ENCODE data around the gene FLCN. TPM values are rescaled to one million over a fixed set of nuclear protein-coding genes. Genes with fewer than 3 reads are reported as not detected.

The FLCN gene
- total RNA-seq, 4 donors from 2014 or later: 28.4 to 143 (median 49.2) TPM

DNA sequence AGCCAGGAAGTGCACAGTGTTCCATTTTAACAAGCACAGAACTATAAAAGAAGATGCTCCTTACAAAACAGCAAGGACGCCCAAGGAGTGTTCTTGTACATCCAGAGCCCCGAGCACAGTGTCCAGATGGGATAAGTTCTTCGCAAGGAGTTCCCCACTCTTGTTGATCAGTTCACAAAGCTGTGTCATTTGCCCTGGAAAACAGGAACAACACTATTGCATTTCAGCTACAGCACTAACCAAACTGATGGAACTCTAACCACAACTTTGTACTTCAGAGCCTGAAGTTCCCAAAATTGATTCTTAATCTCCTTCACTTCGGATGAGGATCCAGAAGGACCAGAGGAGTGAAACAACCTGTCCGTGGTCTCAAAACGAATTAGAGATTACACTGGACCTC lies 39.0 kb upstream of the FLCN start:
- H3K4me1 ChIP-seq: peaks cover 37% of the 10 kb centered on the region
- peaks cover 38% of the 10 kb centered on the region for H3K36me3 ChIP-seq
- no peak for TF ChIP-seq EP300 (IDR thresholded peaks at IDR 0.05)
- TF ChIP-seq POLR2AphosphoS5 (IDR thresholded peaks at IDR 0.05): no peak
- no peak for TF ChIP-seq POLR2A (IDR thresholded peaks at IDR 0.05)
- TF ChIP-seq, protein P1, sequence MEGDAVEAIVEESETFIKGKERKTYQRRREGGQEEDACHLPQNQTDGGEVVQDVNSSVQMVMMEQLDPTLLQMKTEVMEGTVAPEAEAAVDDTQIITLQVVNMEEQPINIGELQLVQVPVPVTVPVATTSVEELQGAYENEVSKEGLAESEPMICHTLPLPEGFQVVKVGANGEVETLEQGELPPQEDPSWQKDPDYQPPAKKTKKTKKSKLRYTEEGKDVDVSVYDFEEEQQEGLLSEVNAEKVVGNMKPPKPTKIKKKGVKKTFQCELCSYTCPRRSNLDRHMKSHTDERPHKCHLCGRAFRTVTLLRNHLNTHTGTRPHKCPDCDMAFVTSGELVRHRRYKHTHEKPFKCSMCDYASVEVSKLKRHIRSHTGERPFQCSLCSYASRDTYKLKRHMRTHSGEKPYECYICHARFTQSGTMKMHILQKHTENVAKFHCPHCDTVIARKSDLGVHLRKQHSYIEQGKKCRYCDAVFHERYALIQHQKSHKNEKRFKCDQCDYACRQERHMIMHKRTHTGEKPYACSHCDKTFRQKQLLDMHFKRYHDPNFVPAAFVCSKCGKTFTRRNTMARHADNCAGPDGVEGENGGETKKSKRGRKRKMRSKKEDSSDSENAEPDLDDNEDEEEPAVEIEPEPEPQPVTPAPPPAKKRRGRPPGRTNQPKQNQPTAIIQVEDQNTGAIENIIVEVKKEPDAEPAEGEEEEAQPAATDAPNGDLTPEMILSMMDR (IDR thresholded peaks at IDR 0.05): no peak
- no peak overlapping the region for H3K27ac ChIP-seq
- no peak for DNase-seq (ENCODE audit: low spot score in 2 of 2)
- no peaks in the 10 kb centered on the region for H3K27me3 ChIP-seq
- WGBS: 82% methylated on average over 6 of the region's 6 CpGs
- no peaks in the 10 kb centered on the region for H3K9me3 ChIP-seq
- H3K4me3 ChIP-seq: no peak overlapping the region

DNA sequence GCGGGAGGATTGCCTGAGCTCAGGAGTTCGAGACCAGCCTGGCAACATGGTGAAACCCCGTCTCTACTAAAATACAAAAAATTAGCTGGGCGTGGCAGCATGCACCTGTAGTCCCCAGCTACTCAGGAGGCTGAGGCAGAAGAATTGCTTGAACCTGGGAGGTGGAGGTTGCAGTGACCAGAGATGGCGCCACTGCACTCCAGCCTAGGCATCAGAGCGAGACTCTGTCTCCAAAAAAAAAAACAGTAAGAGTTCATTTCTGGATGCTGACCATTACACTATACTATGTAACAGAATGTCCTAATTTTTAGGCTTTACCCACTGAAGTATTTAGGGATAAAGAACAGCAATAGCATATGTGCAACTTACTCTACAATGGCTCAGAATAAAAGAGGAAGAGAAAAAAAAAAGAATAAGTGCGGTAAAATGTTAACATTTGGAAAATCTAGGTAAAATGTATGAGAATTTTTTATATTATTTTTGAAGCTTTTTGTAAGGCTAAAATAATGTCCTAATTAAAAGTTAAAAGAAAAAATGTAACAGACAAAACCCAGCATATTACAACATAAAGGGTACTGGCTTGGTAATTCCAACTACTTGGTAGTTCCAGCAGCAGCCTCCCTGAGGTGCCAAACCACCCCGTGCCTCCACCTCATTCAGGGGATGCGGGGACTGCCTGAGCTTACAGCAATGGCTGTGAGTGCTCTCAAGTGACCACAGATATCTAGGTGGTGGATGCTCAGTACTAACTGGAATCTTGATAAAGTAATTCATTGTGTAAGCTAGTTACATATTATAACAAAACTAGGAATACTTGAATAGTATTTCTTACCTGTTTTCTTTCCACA lies 33.2 kb upstream of the FLCN start:
- Histone ChIP-seq H3K4me3 (no peak overlapping the region), H3K27ac (no peak overlapping the region), H3K36me3 (peaks cover 91% of the 10 kb centered on the region), H3K9me3 (no peaks in the 10 kb centered on the region), H3K27me3 (no peaks in the 10 kb centered on the region), H3K4me1 (no peaks in the 10 kb centered on the region)
- 90% methylated on average over 9 of the region's 9 CpGs for WGBS
- TF ChIP-seq, protein P1 (IDR thresholded peaks at IDR 0.05): peak in 1 of 2 donors; percentile 9
- TF ChIP-seq POLR2AphosphoS5 (IDR thresholded peaks at IDR 0.05): no peak
- no peak for TF ChIP-seq EP300 (IDR thresholded peaks at IDR 0.05)
- no peak for TF ChIP-seq POLR2A (IDR thresholded peaks at IDR 0.05)
- DNase-seq (ENCODE audit: low spot score in 2 of 2): no peak

DNA sequence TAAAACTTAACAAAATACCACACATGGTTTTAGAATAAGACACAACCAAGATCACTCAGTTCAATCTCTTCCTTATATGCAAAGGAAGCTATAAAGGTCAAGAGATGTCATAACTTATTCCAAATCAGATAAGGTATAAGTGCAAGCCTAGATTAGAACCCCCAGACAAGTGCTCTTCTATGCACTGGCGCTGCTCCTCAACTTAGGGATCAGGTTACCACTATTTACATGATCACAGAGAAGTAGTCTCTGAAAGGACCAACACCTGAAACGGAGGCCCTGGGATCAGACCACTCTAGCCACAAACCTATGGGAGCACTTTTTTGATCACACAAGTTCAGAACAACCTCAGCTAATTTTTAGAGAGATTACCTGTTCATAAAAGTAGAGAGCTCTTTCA lies 27.5 kb upstream of the FLCN start:
- no peak for DNase-seq (ENCODE audit: low spot score in 2 of 2)
- Histone ChIP-seq H3K27me3 (no peaks in the 10 kb centered on the region), H3K4me1 (no peaks in the 10 kb centered on the region), H3K9me3 (no peaks in the 10 kb centered on the region), H3K36me3 (peaks cover 93% of the 10 kb centered on the region), H3K27ac (no peak overlapping the region), H3K4me3 (no peak overlapping the region)
- WGBS: 82% methylated on average over 2 of the region's 2 CpGs
- no peak for TF ChIP-seq EP300 (IDR thresholded peaks at IDR 0.05)
- TF ChIP-seq, protein P1 (IDR thresholded peaks at IDR 0.05): no peak
- TF ChIP-seq POLR2A (IDR thresholded peaks at IDR 0.05): no peak
- no peak for TF ChIP-seq POLR2AphosphoS5 (IDR thresholded peaks at IDR 0.05)

DNA sequence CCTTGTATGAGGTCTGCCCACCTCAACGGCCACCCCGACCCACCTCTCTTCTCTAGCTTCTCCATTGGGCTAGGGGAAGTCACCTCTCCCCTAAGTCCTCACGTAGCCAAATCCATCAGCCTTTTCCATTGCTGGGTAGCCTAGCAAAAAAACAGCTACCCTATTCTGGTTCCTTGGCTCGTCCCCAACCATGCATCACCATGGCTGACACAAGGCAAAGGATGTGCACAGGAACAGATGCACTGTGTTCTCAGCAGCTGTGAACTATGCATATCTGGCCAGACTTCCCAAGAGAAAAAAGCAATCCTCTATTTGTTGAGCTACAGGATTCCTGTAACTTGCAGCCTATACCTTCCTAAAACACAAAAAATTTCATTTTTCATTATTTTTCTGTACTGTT lies 22.0 kb upstream of the FLCN start:
- H3K36me3 ChIP-seq: peaks cover 96% of the 10 kb centered on the region
- TF ChIP-seq EP300 (IDR thresholded peaks at IDR 0.05) (no peak), POLR2AphosphoS5 (IDR thresholded peaks at IDR 0.05) (no peak), POLR2A (IDR thresholded peaks at IDR 0.05) (no peak)
- TF ChIP-seq, protein P1 (IDR thresholded peaks at IDR 0.05): no peak

DNA sequence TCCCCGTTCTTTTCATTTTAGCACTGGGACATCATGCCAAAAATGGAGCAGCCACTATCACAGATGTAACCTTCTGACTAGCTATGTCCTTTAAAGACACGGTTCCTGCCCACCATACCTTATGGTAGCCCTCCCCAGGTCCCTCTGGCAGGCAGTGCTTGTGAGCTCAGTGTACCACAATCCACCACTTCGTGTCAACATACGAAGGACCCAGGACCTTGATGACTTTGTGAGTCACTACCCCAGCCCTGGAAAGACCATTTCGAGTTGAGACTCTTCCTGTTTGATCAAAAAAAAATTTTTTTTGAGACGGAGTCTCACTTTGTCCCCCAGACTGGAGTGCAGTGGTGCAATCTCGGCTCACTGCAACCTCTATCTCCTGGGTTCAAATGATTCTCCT lies 21.0 kb upstream of the FLCN start:
- H3K9me3 ChIP-seq: no peaks in the 10 kb centered on the region
- TF ChIP-seq EP300 (IDR thresholded peaks at IDR 0.05) (no peak), POLR2A (IDR thresholded peaks at IDR 0.05) (no peak), POLR2AphosphoS5 (IDR thresholded peaks at IDR 0.05) (no peak)
- TF ChIP-seq, protein P1 (IDR thresholded peaks at IDR 0.05): no peak
- H3K4me3 ChIP-seq: no peak overlapping the region
- no peak overlapping the region for H3K27ac ChIP-seq
- no peaks in the 10 kb centered on the region for H3K4me1 ChIP-seq
- no peak for DNase-seq (ENCODE audit: low spot score in 2 of 2)
- no peaks in the 10 kb centered on the region for H3K27me3 ChIP-seq
- 95% methylated on average over 7 of the region's 7 CpGs for WGBS
- peaks cover 96% of the 10 kb centered on the region for H3K36me3 ChIP-seq

More for the DNA sequence above, 22.0 kb upstream of the FLCN start:
- WGBS: 92% methylated on average over 4 of the region's 4 CpGs
- Histone ChIP-seq H3K4me3 (no peak overlapping the region), H3K27ac (no peak overlapping the region), H3K4me1 (no peaks in the 10 kb centered on the region), H3K9me3 (no peaks in the 10 kb centered on the region), H3K27me3 (no peaks in the 10 kb centered on the region)
- peak in 1 of 2 donors; percentile 32 for DNase-seq (ENCODE audit: low spot score in 2 of 2)

Measured in suprapubic skin (tissue), 4 donors.